Esophagus squamous epithelium (tissue), 4 donors: Measurements from ENCODE around the gene FGF14.

ENCODE experiments used
- POLR2A ChIP-seq, 4 donors: fragments of 450-650 bp; IDR thresholded peaks; one replicate each; pipeline ENCODE4 v1.6.1; 2017; ENCODE audit warnings: antibody characterized with exemption in 4 of 4, mild to moderate bottlenecking in 4 of 4, moderate library complexity in 3 of 4
- TF ChIP-seq, protein P1 (sequence below), 6 experiments: fragments of 450-650 bp in 4 of 6; fragments of 200-600 bp in 2 of 6; sonication (generic) in 2 of 6; IDR thresholded peaks; one replicate each; pipeline ENCODE4 v1.5.1; 2016 to 2019; ENCODE audit warnings: antibody characterized with exemption in 6 of 6, mild to moderate bottlenecking in 4 of 6, moderate library complexity in 4 of 6

DNA sequence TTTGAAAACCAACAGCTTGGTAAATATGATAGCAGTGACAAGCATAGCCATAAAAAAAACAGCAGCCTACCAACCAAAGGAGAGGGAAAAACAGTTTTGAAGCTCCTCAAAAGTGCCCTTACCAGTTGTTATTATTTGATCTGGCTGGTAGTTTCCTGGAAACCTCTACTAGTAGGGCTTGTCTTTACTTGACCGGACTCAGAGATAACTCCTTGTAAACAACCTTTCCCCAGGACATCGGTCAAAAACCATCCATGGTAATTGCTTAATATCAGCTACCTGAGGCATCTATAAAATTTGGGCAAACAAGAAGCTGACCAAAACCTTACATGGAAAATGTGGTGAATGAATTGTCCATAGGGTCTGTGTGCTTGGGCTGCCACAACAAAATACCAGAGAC is 210.9 kb downstream of the FGF14 start:
- TF ChIP-seq, protein P1, sequence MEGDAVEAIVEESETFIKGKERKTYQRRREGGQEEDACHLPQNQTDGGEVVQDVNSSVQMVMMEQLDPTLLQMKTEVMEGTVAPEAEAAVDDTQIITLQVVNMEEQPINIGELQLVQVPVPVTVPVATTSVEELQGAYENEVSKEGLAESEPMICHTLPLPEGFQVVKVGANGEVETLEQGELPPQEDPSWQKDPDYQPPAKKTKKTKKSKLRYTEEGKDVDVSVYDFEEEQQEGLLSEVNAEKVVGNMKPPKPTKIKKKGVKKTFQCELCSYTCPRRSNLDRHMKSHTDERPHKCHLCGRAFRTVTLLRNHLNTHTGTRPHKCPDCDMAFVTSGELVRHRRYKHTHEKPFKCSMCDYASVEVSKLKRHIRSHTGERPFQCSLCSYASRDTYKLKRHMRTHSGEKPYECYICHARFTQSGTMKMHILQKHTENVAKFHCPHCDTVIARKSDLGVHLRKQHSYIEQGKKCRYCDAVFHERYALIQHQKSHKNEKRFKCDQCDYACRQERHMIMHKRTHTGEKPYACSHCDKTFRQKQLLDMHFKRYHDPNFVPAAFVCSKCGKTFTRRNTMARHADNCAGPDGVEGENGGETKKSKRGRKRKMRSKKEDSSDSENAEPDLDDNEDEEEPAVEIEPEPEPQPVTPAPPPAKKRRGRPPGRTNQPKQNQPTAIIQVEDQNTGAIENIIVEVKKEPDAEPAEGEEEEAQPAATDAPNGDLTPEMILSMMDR (IDR thresholded peaks at IDR 0.05) = no peak
- TF ChIP-seq POLR2A (IDR thresholded peaks at IDR 0.05) = no peak
